ENCODE measurements around the gene POLR3K. TPM values are rescaled to one million over a fixed set of nuclear protein-coding genes. Genes with fewer than 3 reads are reported as not detected.

The POLR3K gene
- polyA plus RNA-seq, 3 donors = 7.8 to 11.2 (median 9.8) TPM

GRCh38 chr16:67884-68789 is 14.7 kb upstream of the POLR3K start:
- no peak overlapping the region for H3K27ac ChIP-seq (ENCODE audit: low read depth, low read length)
- 68 to 81% (median 74%) methylated on average over 27 of the region's 27 CpGs for WGBS, 3 donors

GRCh38 chr16:67183-67791 is 13.9 kb upstream of the POLR3K start:
- H3K27ac ChIP-seq (ENCODE audit: low read depth, low read length) = no peak overlapping the region
- WGBS, 3 donors = 69 to 82% (median 80%) methylated on average over 9 to 10 of the region's 10 CpGs

- no peak overlapping the region for H3K27ac ChIP-seq (ENCODE audit: low read depth, low read length)
- 80 to 86% (median 85%) methylated on average over 13 of the region's 13 CpGs for WGBS, 3 donors
Measured at GRCh38 chr16:66309-67182, 13.1 kb upstream of the POLR3K start.

GRCh38 chr16:65745-66144 is 12.3 kb upstream of the POLR3K start:
- H3K27ac ChIP-seq (ENCODE audit: low read depth, low read length) = no peak overlapping the region
- WGBS, 3 donors = 15 to 16% (median 15%) methylated on average over 16 to 17 of the region's 17 CpGs

- no peak overlapping the region for H3K27ac ChIP-seq (ENCODE audit: low read depth, low read length)
- 79 to 83% (median 81%) methylated on average over 9 of the region's 9 CpGs for WGBS, 3 donors
Measured at GRCh38 chr16:64914-65255, 11.5 kb upstream of the POLR3K start.

GRCh38 chr16:63998-64913 is 10.8 kb upstream of the POLR3K start:
- WGBS, 3 donors = 91 to 93% (median 93%) methylated on average over 25 of the region's 25 CpGs
- no peak overlapping the region for H3K27ac ChIP-seq (ENCODE audit: low read depth, low read length)

- 93 to 94% (median 93%) methylated on average over 12 to 16 of the region's 16 CpGs for WGBS, 3 donors
- H3K27ac ChIP-seq (ENCODE audit: low read depth, low read length) = no peak overlapping the region
Measured at GRCh38 chr16:63466-63865, 10.1 kb upstream of the POLR3K start.

- no peak overlapping the region for H3K27ac ChIP-seq (ENCODE audit: low read depth, low read length)
Measured at GRCh38 chr16:62968-63391, 9.6 kb upstream of the POLR3K start.

GRCh38 chr16:62283-62967 is 9.0 kb upstream of the POLR3K start:
- 92 to 95% (median 95%) methylated on average over 31 to 34 of the region's 34 CpGs for WGBS, 3 donors
- H3K27ac ChIP-seq (ENCODE audit: low read depth, low read length) = no peak overlapping the region

More at GRCh38 chr16:62968-63391, 9.6 kb upstream of the POLR3K start:
- 93 to 94% (median 94%) methylated on average over 19 to 21 of the region's 21 CpGs for WGBS, 3 donors

GRCh38 chr16:61879-62281 is 8.5 kb upstream of the POLR3K start:
- WGBS, 3 donors = 89 to 95% (median 93%) methylated on average over 32 of the region's 32 CpGs
- no peak overlapping the region for H3K27ac ChIP-seq (ENCODE audit: low read depth, low read length)

GRCh38 chr16:60929-61878 is 7.8 kb upstream of the POLR3K start:
- no peak overlapping the region for H3K27ac ChIP-seq (ENCODE audit: low read depth, low read length)
- WGBS, 3 donors = 84 to 90% (median 86%) methylated on average over 78 to 89 of the region's 89 CpGs

- 76 to 89% (median 88%) methylated on average over 11 of the region's 11 CpGs for WGBS, 3 donors
- H3K27ac ChIP-seq (ENCODE audit: low read depth, low read length) = no peak overlapping the region
Measured at GRCh38 chr16:60166-60565, 6.8 kb upstream of the POLR3K start.

- WGBS, 3 donors = 88 to 90% (median 90%) methylated on average over 14 of the region's 14 CpGs
Measured at GRCh38 chr16:59440-60059, 6.1 kb upstream of the POLR3K start.

GRCh38 chr16:58491-59439 is 5.4 kb upstream of the POLR3K start:
- 83 to 88% (median 85%) methylated on average over 29 of the region's 29 CpGs for whole genome bisulfite sequencing, 3 donors
- H3K27ac ChIP-seq (ENCODE audit: low read depth, low read length) = no peak overlapping the region

More at GRCh38 chr16:59440-60059, 6.1 kb upstream of the POLR3K start:
- no peak overlapping the region for H3K27ac ChIP-seq (ENCODE audit: low read depth, low read length)

GRCh38 chr16:57711-58110 is 4.3 kb upstream of the POLR3K start:
- WGBS, 3 donors = 70 to 80% (median 70%) methylated on average over 8 of the region's 8 CpGs
- no peak overlapping the region for H3K27ac ChIP-seq (ENCODE audit: low read depth, low read length)

Measured in adipose tissue (tissue), 3 donors.